Panc1 (cell line): Measurements from ENCODE around the gene RGS6. TPM values are rescaled to one million over a fixed set of nuclear protein-coding genes. Genes with fewer than 3 reads are reported as not detected.

Experiments
- ATAC-seq: fragments of 200-7000 bp; cut with Tn5 transposase; 2 replicates; pipeline ENCODE4 v1.9.1; 2020; ENCODE audit warnings: mild to moderate bottlenecking, moderate library complexity
- BruUV-seq: library from RNA; stranded (reverse); fragments of 400-500 nt; replicated peaks from 2 replicates; lab custom pipeline; 2021; lab: Mats Ljungman, UMichigan
- CTCF ChIA-PET: fragments of 300-600 bp; sonication (Branson Sonifier 250); formaldehyde crosslinking; loops from one replicate; lab custom pipeline; 2022; ENCODE audit warnings: antibody characterized with exemption; lab: Charles Lee
- POLR2A ChIA-PET: fragments of 300-600 bp; sonication (Branson Sonifier 250); formaldehyde crosslinking; loops from one replicate; lab custom pipeline; 2022; ENCODE audit warnings: antibody characterized with exemption; lab: Charles Lee
- DNase-seq: peaks from one replicate; pipeline ENCODE4 v3.0.0-alpha.2; 2010; ENCODE audit warnings: low read depth, low spot score
- H3K27ac ChIP-seq: 2 replicates; pipeline ENCODE4 v1.5.1; 2011; ENCODE audit warnings: mild to moderate bottlenecking, low read length, inconsistent platforms
- H3K27me3 ChIP-seq: fragments of 200-500 bp; sonication (Bioruptor generic); 2 replicates; pipeline ENCODE4 v1.6.0; 2014; ENCODE audit warnings: low read length, inconsistent platforms; ENCODE audit not compliant: control insufficient read depth, insufficient read depth
- H3K36me3 ChIP-seq: fragments of 200-500 bp; sonication (Bioruptor generic); 2 replicates; pipeline ENCODE4 v1.5.1; 2014; ENCODE audit warnings: inconsistent platforms, mild to moderate bottlenecking, low read length, moderate library complexity; ENCODE audit not compliant: control insufficient read depth, insufficient read depth
- H3K4me1 ChIP-seq: 2 replicates; pipeline ENCODE4 v1.5.1; 2011; ENCODE audit warnings: inconsistent platforms, mild to moderate bottlenecking, low read length, moderate library complexity; ENCODE audit not compliant: control insufficient read depth, insufficient read depth
- H3K4me3 ChIP-seq, 2 experiments: 2 replicates each; pipeline ENCODE4 v1.5.1; 2011 to 2012; ENCODE audit warnings: low read depth in 2 of 2, low read length in 2 of 2, mild to moderate bottlenecking in 2 of 2, inconsistent platforms in 1 of 2, moderate library complexity in 1 of 2
- H3K9me3 ChIP-seq: fragments of 200-500 bp; sonication (Bioruptor generic); 2 replicates; pipeline ENCODE4 v1.5.1; 2014; ENCODE audit warnings: low read depth, mild to moderate bottlenecking, inconsistent platforms, low read length, moderate library complexity; ENCODE audit not compliant: control insufficient read depth, insufficient read depth
- POLR2AphosphoS5 ChIP-seq: IDR thresholded peaks from 2 replicates; pipeline ENCODE4 v1.6.1; 2012; ENCODE audit warnings: mild to moderate bottlenecking, low read depth, low read length, moderate library complexity
- SIN3A ChIP-seq: IDR thresholded peaks from 2 replicates; pipeline ENCODE4 v1.6.1; 2012; ENCODE audit warnings: low read depth, mild to moderate bottlenecking, low read length, moderate library complexity, borderline replicate concordance; ENCODE audit not compliant: insufficient read depth
- TCF7L2 ChIP-seq: IDR thresholded peaks from 2 replicates; pipeline ENCODE4 v1.6.1; 2011; ENCODE audit warnings: mild to moderate bottlenecking, low read depth, low read length, inconsistent platforms
- in situ Hi-C: cut with HindIII; loops from 2 replicates; pipeline ENCODE4 v1.10.0; 2016; ENCODE audit warnings: low sequenced_read_pairs, low pct_unique_long_range_greater_than_20kb
- intact Hi-C: fragments of 100-400 bp; cut with micrococcal nuclease; formaldehyde crosslinking; loops from one replicate; pipeline ENCODE4 v1.10.0; 2022; ENCODE audit not compliant: unreplicated experiment
- total RNA-seq: library from RNA; stranded (reverse); gene quantifications from one replicate; pipeline ENCODE4 v1.2.1, GENCODE V29; 2021; ENCODE audit not compliant: unreplicated experiment
- TF ChIP-seq, protein P1 (sequence below): fragments of 450-650 bp; IDR thresholded peaks from 2 replicates; pipeline ENCODE4 v1.5.1; 2017; ENCODE audit warnings: mild to moderate bottlenecking
- TF ChIP-seq, protein P2 (sequence below), 2 experiments: IDR thresholded peaks; 2 replicates each; pipeline ENCODE4 v1.6.1; 2011 to 2012; ENCODE audit warnings: low read depth in 2 of 2, control low read depth in 1 of 2, low read length in 1 of 2, mild to moderate bottlenecking in 1 of 2, moderate library complexity in 1 of 2; ENCODE audit not compliant: insufficient read depth in 1 of 2

Gene RGS6
- total RNA-seq, 1 experiment from 2014 or later = not detected

DNA sequence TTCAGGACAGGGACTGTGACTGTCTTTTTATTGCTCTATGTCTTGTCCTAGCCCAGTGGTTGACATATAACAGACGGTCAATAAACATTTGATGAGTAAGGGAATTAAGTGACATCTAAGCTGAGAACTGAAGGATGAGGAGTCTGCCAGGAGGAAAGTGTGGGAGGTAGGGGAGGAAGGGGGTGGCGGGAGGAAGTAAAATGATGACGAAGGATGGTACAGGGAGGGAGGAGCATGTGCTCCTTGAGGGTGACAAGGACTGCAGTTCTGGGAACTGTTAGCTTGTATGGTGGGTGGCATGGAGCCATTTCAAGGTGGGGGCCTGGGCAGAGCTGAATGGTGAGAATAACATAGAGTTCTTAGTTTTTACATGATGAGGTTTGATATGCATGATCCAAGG lies 64.4 kb downstream of the RGS6 start:
- no peaks in the 10 kb centered on the region for H3K27me3 ChIP-seq
- CTCF ChIA-PET = no interaction called here
- no peaks in the 10 kb centered on the region for H3K36me3 ChIP-seq
- no peaks in the 10 kb centered on the region for H3K4me1 ChIP-seq
- H3K4me3 ChIP-seq = no peak overlapping the region
- no TSS peak for BruUV-seq
- ATAC-seq (no peak), DNase-seq (no peak)
- TF ChIP-seq POLR2AphosphoS5 = no peak
- TF ChIP-seq TCF7L2 = no peak
- TF ChIP-seq, protein P1, sequence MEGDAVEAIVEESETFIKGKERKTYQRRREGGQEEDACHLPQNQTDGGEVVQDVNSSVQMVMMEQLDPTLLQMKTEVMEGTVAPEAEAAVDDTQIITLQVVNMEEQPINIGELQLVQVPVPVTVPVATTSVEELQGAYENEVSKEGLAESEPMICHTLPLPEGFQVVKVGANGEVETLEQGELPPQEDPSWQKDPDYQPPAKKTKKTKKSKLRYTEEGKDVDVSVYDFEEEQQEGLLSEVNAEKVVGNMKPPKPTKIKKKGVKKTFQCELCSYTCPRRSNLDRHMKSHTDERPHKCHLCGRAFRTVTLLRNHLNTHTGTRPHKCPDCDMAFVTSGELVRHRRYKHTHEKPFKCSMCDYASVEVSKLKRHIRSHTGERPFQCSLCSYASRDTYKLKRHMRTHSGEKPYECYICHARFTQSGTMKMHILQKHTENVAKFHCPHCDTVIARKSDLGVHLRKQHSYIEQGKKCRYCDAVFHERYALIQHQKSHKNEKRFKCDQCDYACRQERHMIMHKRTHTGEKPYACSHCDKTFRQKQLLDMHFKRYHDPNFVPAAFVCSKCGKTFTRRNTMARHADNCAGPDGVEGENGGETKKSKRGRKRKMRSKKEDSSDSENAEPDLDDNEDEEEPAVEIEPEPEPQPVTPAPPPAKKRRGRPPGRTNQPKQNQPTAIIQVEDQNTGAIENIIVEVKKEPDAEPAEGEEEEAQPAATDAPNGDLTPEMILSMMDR = no peak
- TF ChIP-seq, protein P2, sequence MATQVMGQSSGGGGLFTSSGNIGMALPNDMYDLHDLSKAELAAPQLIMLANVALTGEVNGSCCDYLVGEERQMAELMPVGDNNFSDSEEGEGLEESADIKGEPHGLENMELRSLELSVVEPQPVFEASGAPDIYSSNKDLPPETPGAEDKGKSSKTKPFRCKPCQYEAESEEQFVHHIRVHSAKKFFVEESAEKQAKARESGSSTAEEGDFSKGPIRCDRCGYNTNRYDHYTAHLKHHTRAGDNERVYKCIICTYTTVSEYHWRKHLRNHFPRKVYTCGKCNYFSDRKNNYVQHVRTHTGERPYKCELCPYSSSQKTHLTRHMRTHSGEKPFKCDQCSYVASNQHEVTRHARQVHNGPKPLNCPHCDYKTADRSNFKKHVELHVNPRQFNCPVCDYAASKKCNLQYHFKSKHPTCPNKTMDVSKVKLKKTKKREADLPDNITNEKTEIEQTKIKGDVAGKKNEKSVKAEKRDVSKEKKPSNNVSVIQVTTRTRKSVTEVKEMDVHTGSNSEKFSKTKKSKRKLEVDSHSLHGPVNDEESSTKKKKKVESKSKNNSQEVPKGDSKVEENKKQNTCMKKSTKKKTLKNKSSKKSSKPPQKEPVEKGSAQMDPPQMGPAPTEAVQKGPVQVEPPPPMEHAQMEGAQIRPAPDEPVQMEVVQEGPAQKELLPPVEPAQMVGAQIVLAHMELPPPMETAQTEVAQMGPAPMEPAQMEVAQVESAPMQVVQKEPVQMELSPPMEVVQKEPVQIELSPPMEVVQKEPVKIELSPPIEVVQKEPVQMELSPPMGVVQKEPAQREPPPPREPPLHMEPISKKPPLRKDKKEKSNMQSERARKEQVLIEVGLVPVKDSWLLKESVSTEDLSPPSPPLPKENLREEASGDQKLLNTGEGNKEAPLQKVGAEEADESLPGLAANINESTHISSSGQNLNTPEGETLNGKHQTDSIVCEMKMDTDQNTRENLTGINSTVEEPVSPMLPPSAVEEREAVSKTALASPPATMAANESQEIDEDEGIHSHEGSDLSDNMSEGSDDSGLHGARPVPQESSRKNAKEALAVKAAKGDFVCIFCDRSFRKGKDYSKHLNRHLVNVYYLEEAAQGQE (IDR thresholded peaks at IDR 0.05; ENCODE audit: insufficient read depth in 1 of 2, low read depth in 2 of 2, low read length in 1 of 2) = no peak
- no peak for TF ChIP-seq SIN3A
- H3K27ac ChIP-seq = no peak overlapping the region
- intact Hi-C loops = no loop called here
- H3K9me3 ChIP-seq = no peaks in the 10 kb centered on the region
- in situ Hi-C loops = no loop called here
- POLR2A ChIA-PET = no interaction called here

DNA sequence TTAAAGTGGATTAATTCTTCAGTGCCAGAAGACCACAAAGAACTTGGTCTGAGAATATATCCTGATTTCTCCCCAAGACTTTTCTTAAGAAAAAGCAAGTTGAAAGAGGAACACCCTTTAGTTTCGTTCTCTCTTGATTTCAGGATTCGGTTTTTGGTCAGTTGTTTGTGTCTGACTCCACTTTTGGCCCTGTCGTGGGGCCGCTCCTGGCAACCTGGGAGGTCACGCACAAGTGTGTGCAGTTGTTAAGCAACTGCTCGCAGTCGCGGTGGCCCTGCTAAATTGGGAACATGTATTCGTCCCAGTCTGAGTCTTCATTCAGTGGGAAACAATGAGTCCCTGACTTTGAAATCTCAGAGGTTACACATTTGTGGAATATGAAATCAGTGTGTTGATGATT lies 68.7 kb downstream of the RGS6 start:
- intact Hi-C loops (no loop called here), in situ Hi-C loops (no loop called here)
- H3K27ac ChIP-seq = no peak overlapping the region
- H3K36me3 ChIP-seq = no peaks in the 10 kb centered on the region
- no peaks in the 10 kb centered on the region for H3K4me1 ChIP-seq
- TF ChIP-seq, protein P2 (IDR thresholded peaks at IDR 0.05; ENCODE audit: insufficient read depth in 1 of 2, low read depth in 2 of 2, low read length in 1 of 2) = no peak
- ATAC-seq (no peak), DNase-seq (no peak)
- ChIA-PET POLR2A (no interaction called here), CTCF (no interaction called here)
- H3K4me3 ChIP-seq = no peak overlapping the region
- H3K9me3 ChIP-seq = no peaks in the 10 kb centered on the region
- no peaks in the 10 kb centered on the region for H3K27me3 ChIP-seq
- no TSS peak for BruUV-seq
